ENCODE data around the gene CBFA2T3. TPM values are rescaled to one million over a fixed set of nuclear protein-coding genes. Genes with fewer than 3 reads are reported as not detected.

The CBFA2T3 gene
- total and polyA plus RNA-seq, 2 of the 8 experiments (the other 6 are each of a cell fraction or from before 2014, with no cell fraction given), result 0.51 to 1.3 TPM

DNA sequence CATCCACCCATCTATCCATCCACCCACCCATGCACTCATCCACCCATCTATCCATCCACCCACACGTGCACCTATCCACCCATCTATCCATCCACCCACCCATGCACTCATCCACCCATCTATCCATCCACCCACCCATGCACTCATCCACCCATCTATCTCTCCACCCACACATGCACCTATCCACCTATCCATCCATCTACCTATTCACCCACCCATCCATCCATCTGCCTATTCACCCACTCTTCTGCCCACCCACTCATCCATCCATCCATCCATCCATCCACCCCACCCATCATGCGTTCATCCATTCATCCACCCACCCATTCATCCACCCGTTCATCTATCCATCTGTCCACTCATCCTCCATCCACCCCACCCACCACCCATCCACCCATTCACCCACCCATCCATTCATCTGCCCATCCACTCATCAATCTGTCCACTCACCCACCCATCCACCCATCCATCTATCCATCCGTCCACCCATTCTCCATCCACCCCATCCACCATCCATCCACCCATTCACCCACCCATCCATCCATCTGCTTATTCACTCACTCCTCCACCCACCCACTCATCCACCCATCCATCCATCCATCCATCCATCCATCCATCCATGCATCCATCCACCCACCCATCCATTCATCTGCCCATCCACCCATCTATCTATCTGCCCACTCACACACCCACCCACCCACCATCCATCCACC lies 35.1 kb upstream of the CBFA2T3 start (continued):
- TF ChIP-seq, protein P1, sequence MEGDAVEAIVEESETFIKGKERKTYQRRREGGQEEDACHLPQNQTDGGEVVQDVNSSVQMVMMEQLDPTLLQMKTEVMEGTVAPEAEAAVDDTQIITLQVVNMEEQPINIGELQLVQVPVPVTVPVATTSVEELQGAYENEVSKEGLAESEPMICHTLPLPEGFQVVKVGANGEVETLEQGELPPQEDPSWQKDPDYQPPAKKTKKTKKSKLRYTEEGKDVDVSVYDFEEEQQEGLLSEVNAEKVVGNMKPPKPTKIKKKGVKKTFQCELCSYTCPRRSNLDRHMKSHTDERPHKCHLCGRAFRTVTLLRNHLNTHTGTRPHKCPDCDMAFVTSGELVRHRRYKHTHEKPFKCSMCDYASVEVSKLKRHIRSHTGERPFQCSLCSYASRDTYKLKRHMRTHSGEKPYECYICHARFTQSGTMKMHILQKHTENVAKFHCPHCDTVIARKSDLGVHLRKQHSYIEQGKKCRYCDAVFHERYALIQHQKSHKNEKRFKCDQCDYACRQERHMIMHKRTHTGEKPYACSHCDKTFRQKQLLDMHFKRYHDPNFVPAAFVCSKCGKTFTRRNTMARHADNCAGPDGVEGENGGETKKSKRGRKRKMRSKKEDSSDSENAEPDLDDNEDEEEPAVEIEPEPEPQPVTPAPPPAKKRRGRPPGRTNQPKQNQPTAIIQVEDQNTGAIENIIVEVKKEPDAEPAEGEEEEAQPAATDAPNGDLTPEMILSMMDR (IDR thresholded peaks at IDR 0.05; ENCODE audit: control extremely low read depth in 1 of 3, insufficient read depth in 1 of 3, low read depth in 1 of 3, low read length in 3 of 3), result no peak
- no peak for TF ChIP-seq BACH1 (IDR thresholded peaks at IDR 0.05; ENCODE audit: low read length)
